NB4 (cell line): Measurements from ENCODE around the gene TEX9.
"Not testable (repeated sequence)": the region's sequence is repeated elsewhere in the genome, so short reads cannot be mapped to it uniquely, and the experiment has no call there.

Source experiments
- DNase-seq: peaks from one replicate; pipeline ENCODE4 v3.0.0; 2010; ENCODE audit warnings: low read depth
- H3K4me3 ChIP-seq: one replicate; pipeline ENCODE4 v1.5.1; 2011; ENCODE audit warnings: mild to moderate bottlenecking, low read depth, low read length, moderate library complexity
- CTCF ChIP-seq: IDR thresholded peaks from one replicate; pipeline ENCODE4 v1.5.1; 2012; ENCODE audit warnings: low read depth, low read length
- MYC ChIP-seq: IDR thresholded peaks from 2 replicates; pipeline ENCODE4 v1.6.1; 2011; ENCODE audit warnings: low read depth, low read length
- POLR2A ChIP-seq: IDR thresholded peaks from 2 replicates; pipeline ENCODE4 v1.6.1; 2011; ENCODE audit warnings: mild to moderate bottlenecking; ENCODE audit not compliant: insufficient read length; ENCODE audit errors: extremely low read depth
- TF ChIP-seq, protein P1 (sequence below): IDR thresholded peaks from 2 replicates; pipeline ENCODE4 v1.6.1; 2011; ENCODE audit warnings: low read depth, low read length

TEX9 gene

GRCh38 chr15:56390739-56391267 lies 25.6 kb downstream of the TEX9 start:
- TF ChIP-seq POLR2A, result no peak
- TF ChIP-seq, protein P1, sequence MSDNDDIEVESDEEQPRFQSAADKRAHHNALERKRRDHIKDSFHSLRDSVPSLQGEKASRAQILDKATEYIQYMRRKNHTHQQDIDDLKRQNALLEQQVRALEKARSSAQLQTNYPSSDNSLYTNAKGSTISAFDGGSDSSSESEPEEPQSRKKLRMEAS, result no peak
- TF ChIP-seq CTCF, result no peak
- TF ChIP-seq MYC, result no peak
- DNase-seq, result peak; percentile 3
- no peak overlapping the region for H3K4me3 ChIP-seq

GRCh38 chr15:56393277-56393676 lies 28.1 kb downstream of the TEX9 start:
- DNase-seq, result no peak
- no peak for TF ChIP-seq CTCF
- TF ChIP-seq, protein P1, result no peak
- no peak for TF ChIP-seq POLR2A
- no peak for TF ChIP-seq MYC
- no peak overlapping the region for H3K4me3 ChIP-seq

DNA sequence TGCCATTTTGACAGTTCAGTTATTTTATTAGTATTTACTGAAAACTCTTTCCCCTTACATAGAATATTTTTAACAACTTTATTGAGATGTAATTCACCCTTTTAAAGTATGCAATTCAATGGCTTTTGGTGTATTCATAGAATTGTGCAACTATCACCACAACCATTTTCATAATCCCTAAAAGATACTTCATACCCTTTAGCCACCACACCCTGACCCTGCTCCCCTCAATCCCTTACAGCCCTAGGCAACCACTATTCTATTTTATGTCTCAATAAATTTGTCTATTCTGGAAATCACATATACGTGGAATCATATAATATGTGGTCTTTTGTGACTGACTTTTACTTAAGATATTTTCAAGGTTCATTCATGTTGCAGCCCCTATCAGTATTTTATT lies 29.7 kb downstream of the TEX9 start:
- DNase-seq, result no peak
- H3K4me3 ChIP-seq, result no peak overlapping the region
- TF ChIP-seq POLR2A (no peak), MYC (no peak), CTCF (no peak)
- TF ChIP-seq, protein P1, result no peak

DNA sequence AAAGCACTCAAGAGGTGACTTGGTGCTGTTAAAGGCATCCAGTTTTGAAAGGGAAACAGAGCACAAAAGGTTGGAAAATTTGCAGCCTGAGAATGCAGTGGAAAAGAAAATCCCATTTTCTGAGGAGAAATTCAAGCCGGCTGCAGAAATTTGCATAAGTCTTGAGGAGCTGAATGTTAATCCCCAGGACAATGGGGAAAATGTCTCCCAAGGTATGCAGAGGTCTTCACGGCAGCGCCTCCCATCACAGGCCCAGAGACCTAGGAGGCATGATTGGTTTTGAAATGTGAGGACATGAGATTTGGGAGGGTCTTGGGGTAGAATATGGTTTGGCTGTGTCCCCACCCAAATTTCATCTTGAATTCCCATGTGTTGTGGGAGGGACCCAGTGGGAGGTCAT lies 32.1 kb downstream of the TEX9 start:
- DNase-seq, H3K4me3 ChIP-seq: not testable (repeated sequence)

DNA sequence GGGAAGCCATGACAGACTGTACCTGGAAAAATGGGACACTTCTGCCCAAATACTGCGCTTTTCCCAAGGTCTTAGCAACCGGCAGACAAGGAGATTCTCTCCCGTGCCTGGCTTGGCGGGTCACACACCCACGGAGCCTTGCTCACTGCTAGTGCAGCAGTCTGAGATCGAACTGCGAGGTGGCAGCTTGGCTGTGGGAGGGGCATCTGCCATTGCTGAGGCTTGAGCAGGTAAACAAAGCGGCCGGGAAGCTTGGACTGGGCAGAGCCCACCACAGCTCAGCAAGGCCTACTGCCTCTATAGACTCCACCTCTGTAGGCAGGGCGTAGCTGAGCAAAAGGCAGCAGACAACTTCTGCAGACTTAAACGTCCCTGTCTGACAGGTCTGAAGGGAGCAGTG lies 34.0 kb downstream of the TEX9 start:
- DNase-seq, H3K4me3 ChIP-seq: not testable (repeated sequence)

GRCh38 chr15:56410721-56411120 lies 45.5 kb downstream of the TEX9 start:
- no peak overlapping the region for H3K4me3 ChIP-seq
- TF ChIP-seq CTCF (no peak), POLR2A (no peak), MYC (no peak)
- TF ChIP-seq, protein P1, result no peak
- DNase-seq, result no peak

DNA sequence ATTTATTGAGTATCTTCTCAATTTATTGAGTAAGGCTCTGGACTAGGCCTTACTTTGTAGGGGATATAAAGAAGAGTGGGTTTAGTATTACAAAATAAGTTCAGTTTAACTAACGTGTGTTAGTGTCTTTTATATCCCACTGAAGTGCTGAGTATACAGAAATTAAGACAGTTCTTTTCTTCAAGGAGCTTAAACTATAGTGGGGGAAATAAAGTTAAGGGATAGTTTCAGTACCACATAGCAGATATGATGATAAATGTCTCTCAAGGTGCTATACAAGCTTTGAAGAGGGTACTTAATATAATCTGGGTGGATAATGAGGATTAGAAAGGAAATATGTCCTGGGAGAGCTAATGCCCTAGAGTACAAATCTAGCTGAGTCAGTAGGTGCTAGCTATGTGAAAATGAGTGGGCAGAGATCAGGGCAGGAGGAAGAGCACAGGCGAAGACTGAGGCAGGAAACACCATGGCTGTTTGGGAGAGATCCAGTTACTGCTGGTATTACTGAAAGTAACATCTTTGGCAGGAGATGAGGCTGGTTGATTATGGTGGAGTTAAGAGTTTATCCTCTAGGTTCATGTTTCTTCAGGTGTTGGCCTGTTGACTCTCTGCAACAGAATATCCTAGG lies 46.0 kb downstream of the TEX9 start:
- no peak for DNase-seq
- H3K4me3 ChIP-seq, result no peak overlapping the region
- TF ChIP-seq, protein P1, result no peak
- TF ChIP-seq POLR2A, result no peak
- no peak for TF ChIP-seq MYC
- no peak for TF ChIP-seq CTCF

DNA sequence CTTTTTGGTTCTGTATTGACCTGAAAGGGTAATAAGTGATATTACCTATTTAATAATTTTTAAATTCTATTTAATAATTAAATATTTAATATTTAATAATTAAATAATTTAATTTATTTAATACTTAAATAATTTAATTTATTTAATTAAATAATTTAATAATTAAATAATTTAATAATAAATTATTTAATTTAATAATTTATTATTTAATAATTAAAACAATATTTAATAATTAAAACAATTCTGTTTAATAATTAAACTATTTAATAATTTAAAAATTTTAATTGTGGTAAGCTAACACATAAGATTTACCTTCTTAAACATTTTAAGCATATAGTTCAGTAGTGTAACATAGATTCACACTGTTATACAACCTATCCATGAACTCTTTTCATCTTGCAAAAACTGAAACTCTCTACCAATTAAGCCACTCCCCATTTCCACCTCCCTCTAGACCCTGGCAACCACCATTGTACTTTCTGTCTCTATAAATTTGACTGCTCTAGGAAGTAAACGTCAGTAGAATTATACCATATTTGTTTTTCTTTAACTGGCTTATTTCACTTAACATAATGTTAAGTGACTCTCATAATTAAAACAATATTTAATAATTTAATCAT lies 48.0 kb downstream of the TEX9 start:
- not testable (repeated sequence) for DNase-seq, H3K4me3 ChIP-seq
